K562 (cell line): Measurements from ENCODE around the gene ZDHHC12. TPM values are rescaled to one million over a fixed set of nuclear protein-coding genes. Genes with fewer than 3 reads are reported as not detected.

ENCODE experiments used
- ERF ChIP-seq: fragments of 450-650 bp; formaldehyde crosslinking; IDR thresholded peaks from 2 replicates; pipeline ENCODE4 v1.4.0; 2020; ENCODE audit warnings: mild to moderate bottlenecking, mixed read lengths
- ETS1 ChIP-seq: conservative IDR thresholded peaks from 2 replicates; pipeline ENCODE4 v1.6.1; 2011; ENCODE audit warnings: low read depth, mild to moderate bottlenecking, low read length; ENCODE audit not compliant: control insufficient read depth
- FOXA1 ChIP-seq: fragments of 450-650 bp; IDR thresholded peaks from 2 replicates; pipeline ENCODE4 v1.6.1; 2016; ENCODE audit warnings: mild to moderate bottlenecking, borderline replicate concordance
- HDGF ChIP-seq: fragments of 450-650 bp; IDR thresholded peaks from 2 replicates; pipeline ENCODE4 v1.6.1; 2016
- IRF9 ChIP-seq: fragments of 450-650 bp; IDR thresholded peaks from 2 replicates; pipeline ENCODE4 v1.6.1; 2016; ENCODE audit warnings: missing biosample characterization, missing genetic modification characterization
- KDM4B ChIP-seq, 2 experiments: fragments of 450-650 bp in 1 of 2; sonication (generic) in 1 of 2; IDR thresholded peaks; 2 replicates each; pipeline ENCODE4 v1.6.1; 2016 to 2017; ENCODE audit warnings: borderline replicate concordance in 2 of 2, antibody characterized with exemption in 1 of 2, low read depth in 1 of 2, mild to moderate bottlenecking in 1 of 2
- NR0B1 ChIP-seq: fragments of 450-650 bp; IDR thresholded peaks from one replicate; pipeline ENCODE4 v1.6.1; 2018; ENCODE audit warnings: mild to moderate bottlenecking, moderate library complexity; ENCODE audit not compliant: partially characterized antibody
- NRF1 ChIP-seq, 2 experiments: fragments of 450-650 bp; IDR thresholded peaks in 1 of 2; conservative IDR thresholded peaks in 1 of 2; 2 replicates each; pipeline ENCODE4 v1.6.1; 2014; ENCODE audit warnings: mild to moderate bottlenecking in 2 of 2
- PCBP1 ChIP-seq: fragments of 200-400 bp; formaldehyde crosslinking; IDR thresholded peaks from 2 replicates; pipeline ENCODE4 v1.6.1; 2018; ENCODE audit warnings: mild to moderate bottlenecking, low read depth, low read length; ENCODE audit not compliant: poor library complexity, severe bottlenecking
- POLR2A ChIP-seq: fragments of 450-650 bp; conservative IDR thresholded peaks from 2 replicates; pipeline ENCODE4 v1.6.1; 2016
- SLC30A9 ChIP-seq: fragments of 250-450 bp; sonication (Bioruptor Pico); IDR thresholded peaks from 2 replicates; pipeline ENCODE4 v1.8.0; 2022; ENCODE audit warnings: mild to moderate bottlenecking, moderate library complexity
- SPI1 ChIP-seq: IDR thresholded peaks from 2 replicates; pipeline ENCODE4 v1.6.1; 2011; ENCODE audit warnings: low read depth, low read length, control low read depth, borderline replicate concordance
- SRSF1 ChIP-seq: fragments of 200-400 bp; formaldehyde crosslinking; IDR thresholded peaks from 2 replicates; pipeline ENCODE4 v1.6.1; 2017; ENCODE audit warnings: mild to moderate bottlenecking, low read depth, low read length, moderate library complexity
- SUPT5H ChIP-seq: fragments of 450-650 bp; IDR thresholded peaks from 2 replicates; pipeline ENCODE4 v1.6.1; 2016
- TEAD1 ChIP-seq, 2 experiments: fragments of 450-650 bp in 1 of 2; sonication (generic) in 1 of 2; formaldehyde crosslinking; IDR thresholded peaks; 2 replicates each; pipeline versions ENCODE4 v1.4.0 to v1.8.0; 2020 to 2022; ENCODE audit warnings: mild to moderate bottlenecking in 2 of 2, missing genetic modification reagents in 1 of 2
- ZBTB1 ChIP-seq: sonication (generic); formaldehyde crosslinking; IDR thresholded peaks from 2 replicates; pipeline ENCODE4 v1.8.1; 2023; ENCODE audit warnings: missing genetic modification reagents, low read depth, mild to moderate bottlenecking, borderline replicate concordance
- ZBTB7A ChIP-seq: IDR thresholded peaks from 2 replicates; pipeline ENCODE4 v1.6.1; 2011; ENCODE audit warnings: low read depth, mild to moderate bottlenecking, low read length, moderate library complexity, borderline replicate concordance; ENCODE audit not compliant: control insufficient read depth
- ZNF12 ChIP-seq: sonication (generic); formaldehyde crosslinking; IDR thresholded peaks from 2 replicates; pipeline ENCODE4 v1.4.0; 2020; ENCODE audit warnings: mild to moderate bottlenecking, missing genetic modification reagents
- ZNF134 ChIP-seq: fragments of 250-450 bp; sonication (Bioruptor Pico); conservative IDR thresholded peaks from 2 replicates; pipeline ENCODE4 v1.4.0; 2020
- ZNF354B ChIP-seq: fragments of 250-450 bp; sonication (Bioruptor Pico); IDR thresholded peaks from 2 replicates; pipeline ENCODE4 v1.4.0; 2020
- polyA plus RNA-seq, 8 experiments: library from polyadenylated mRNA; depleted of rRNA in 4 of 8; stranded (reverse) in 5 of 8; unstranded in 3 of 8; fragments of >200 nt; fragmentation: Nextera tagmentation in 2 of 8; fragmentation: Illumina TruSeq in 1 of 8; extraction: Ambion mirVana in 2 of 8; extraction: Trizol in 1 of 8; gene quantifications; 2 replicates each; pipeline versions ENCODE4 v1.2.1 to v1.2.3, GENCODE V29; 2011 to 2014; ENCODE audit warnings: inconsistent platforms in 1 of 8, missing spikeins in 1 of 8
- total RNA-seq, 7 experiments: library from RNA; depleted of rRNA in 6 of 7; stranded (reverse); fragments of >200 nt in 6 of 7; fragmentation: Illumina TruSeq in 2 of 7; extraction: Trizol in 2 of 7; gene quantifications; 2 replicates each; pipeline versions ENCODE4 v1.2.1 to v1.2.3, GENCODE V29; 2011 to 2021; ENCODE audit warnings: low replicate concordance in 1 of 7
- TF ChIP-seq, protein P1 (sequence below): fragments of 450-650 bp; IDR thresholded peaks from 2 replicates; pipeline ENCODE4 v1.6.1; 2018; ENCODE audit not compliant: partially characterized antibody

The ZDHHC12 gene
- total and polyA plus RNA-seq, 9 of the 15 experiments (the other 6 are each of a cell fraction or from before 2014, with no cell fraction given), result 0.21 to 38.0 (median 13.8) TPM

GRCh38 chr9:128703616-128704355, 20.1 kb downstream of the ZDHHC12 start (continued):
- TF ChIP-seq PCBP1, result peak; percentile 12
- no peak for TF ChIP-seq SUPT5H
- TF ChIP-seq ETS1, result no peak
- 0 out of 2 replicates have a peak, but pooled peaks have one; percentile 5 for TF ChIP-seq POLR2A
- no peak for TF ChIP-seq ZNF134 (CRISPR knock-in tag)
- TF ChIP-seq ZBTB7A, result peak; percentile 59; the same call in 1 of the 2 replicates
- TF ChIP-seq KDM4B (IDR thresholded peaks at IDR 0.05; ENCODE audit: borderline replicate concordance in 2 of 2, low read depth in 1 of 2), result 0 out of 4 replicates have a peak, but pooled peaks of 1 of the 2 experiments have one; percentile 40
- TF ChIP-seq, protein P1, sequence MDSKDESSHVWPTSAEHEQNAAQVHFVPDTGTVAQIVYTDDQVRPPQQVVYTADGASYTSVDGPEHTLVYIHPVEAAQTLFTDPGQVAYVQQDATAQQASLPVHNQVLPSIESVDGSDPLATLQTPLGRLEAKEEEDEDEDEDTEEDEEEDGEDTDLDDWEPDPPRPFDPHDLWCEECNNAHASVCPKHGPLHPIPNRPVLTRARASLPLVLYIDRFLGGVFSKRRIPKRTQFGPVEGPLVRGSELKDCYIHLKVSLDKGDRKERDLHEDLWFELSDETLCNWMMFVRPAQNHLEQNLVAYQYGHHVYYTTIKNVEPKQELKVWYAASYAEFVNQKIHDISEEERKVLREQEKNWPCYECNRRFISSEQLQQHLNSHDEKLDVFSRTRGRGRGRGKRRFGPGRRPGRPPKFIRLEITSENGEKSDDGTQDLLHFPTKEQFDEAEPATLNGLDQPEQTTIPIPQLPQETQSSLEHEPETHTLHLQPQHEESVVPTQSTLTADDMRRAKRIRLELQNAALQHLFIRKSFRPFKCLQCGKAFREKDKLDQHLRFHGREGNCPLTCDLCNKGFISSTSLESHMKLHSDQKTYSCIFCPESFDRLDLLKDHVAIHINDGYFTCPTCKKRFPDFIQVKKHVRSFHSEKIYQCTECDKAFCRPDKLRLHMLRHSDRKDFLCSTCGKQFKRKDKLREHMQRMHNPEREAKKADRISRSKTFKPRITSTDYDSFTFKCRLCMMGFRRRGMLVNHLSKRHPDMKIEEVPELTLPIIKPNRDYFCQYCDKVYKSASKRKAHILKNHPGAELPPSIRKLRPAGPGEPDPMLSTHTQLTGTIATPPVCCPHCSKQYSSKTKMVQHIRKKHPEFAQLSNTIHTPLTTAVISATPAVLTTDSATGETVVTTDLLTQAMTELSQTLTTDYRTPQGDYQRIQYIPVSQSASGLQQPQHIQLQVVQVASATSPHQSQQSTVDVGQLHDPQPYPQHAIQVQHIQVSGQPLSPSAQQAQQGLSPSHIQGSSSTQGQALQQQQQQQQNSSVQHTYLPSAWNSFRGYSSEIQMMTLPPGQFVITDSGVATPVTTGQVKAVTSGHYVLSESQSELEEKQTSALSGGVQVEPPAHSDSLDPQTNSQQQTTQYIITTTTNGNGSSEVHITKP, result peak; percentile 33
- 0 out of 4 replicates have a peak, but pooled peaks of 1 of the 2 experiments have one; percentile 8 for TF ChIP-seq TEAD1 (CRISPR knock-in tag; IDR thresholded peaks at IDR 0.05)
- no peak for TF ChIP-seq SLC30A9 (CRISPR knock-in tag)
- TF ChIP-seq ZBTB1 (CRISPR knock-in tag), result peak; percentile 71; the same call in 1 of the 2 replicates
- no peak for TF ChIP-seq SRSF1
- 0 out of 4 replicates have a peak, but pooled peaks of 1 of the 2 experiments have one; percentile 4 for TF ChIP-seq NRF1 (conservative IDR thresholded peaks at IDR 0.05 in 1 of 2, IDR thresholded peaks at IDR 0.05 in 1 of 2)
- TF ChIP-seq ZNF12 (CRISPR knock-in tag), result 0 out of 2 replicates have a peak, but pooled peaks have one; percentile 8
- no peak for TF ChIP-seq IRF9
- no peak for TF ChIP-seq HDGF
- TF ChIP-seq NR0B1, result no peak
- no peak for TF ChIP-seq ZNF354B (CRISPR knock-in tag)
- 0 out of 2 replicates have a peak, but pooled peaks have one; percentile 5 for TF ChIP-seq SPI1
- TF ChIP-seq FOXA1, result no peak
- 0 out of 2 replicates have a peak, but pooled peaks have one; percentile 17 for TF ChIP-seq ERF (CRISPR knock-in tag)
